Measurements from ENCODE around the gene ZNF518A. TPM values are rescaled to one million over a fixed set of nuclear protein-coding genes. Genes with fewer than 3 reads are reported as not detected.

Gene ZNF518A
- total and polyA plus RNA-seq, 2 donors (not counting 3 experiments of a cell fraction or from before 2014, with no cell fraction given): 2.9 to 12.1 TPM

DNA sequence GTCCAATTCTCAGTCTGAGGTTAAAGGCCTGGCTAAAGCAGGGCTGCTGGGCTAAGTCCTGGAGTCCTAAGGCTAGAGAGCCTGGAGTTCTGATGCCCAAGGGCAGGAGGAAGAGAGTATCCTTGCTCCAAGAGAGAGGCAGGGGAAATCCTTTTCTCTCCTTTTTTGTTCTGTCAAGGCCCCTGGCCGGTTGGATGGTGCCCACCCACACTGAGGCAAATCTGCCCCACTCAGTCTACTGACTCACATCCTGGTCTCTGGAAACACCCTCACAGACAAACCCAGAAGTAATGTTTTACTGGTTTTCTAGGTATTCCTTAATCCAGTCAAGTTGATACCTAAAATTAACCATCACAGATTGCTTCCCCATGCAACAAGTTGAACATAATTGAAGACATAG lies 23.0 kb downstream of the ZNF518A start:
- Histone ChIP-seq H3K4me3 (replicated peaks in 1 of 3; ENCODE audit: insufficient read depth in 1 of 3, low read depth in 1 of 3, low read length in 3 of 3) (no peak overlapping the region), H2AFZ (ENCODE audit: low read depth, low read length) (no peak overlapping the region), H3K4me2 (ENCODE audit: insufficient read depth, low read length) (no peak overlapping the region), H3K79me2 (ENCODE audit: control insufficient read depth, insufficient read depth, low read length) (no peaks in the 10 kb centered on the region), H3K27ac (ENCODE audit: insufficient read depth, low read depth, low read length) (no peak overlapping the region), H3K9ac (replicated peaks; ENCODE audit: extremely low read depth, insufficient read depth, low read length) (no peak overlapping the region), H3K9me3 (replicated peaks; ENCODE audit: control insufficient read depth, insufficient read depth, low read length) (no peaks in the 10 kb centered on the region), H3K9me1 (replicated peaks; ENCODE audit: control insufficient read depth, extremely low read depth, insufficient read depth, low read length) (no peaks in the 10 kb centered on the region), H3K4me1 (ENCODE audit: control insufficient read depth, extremely low read depth, insufficient read depth, low read length) (no peaks in the 10 kb centered on the region), H3K27me3 (ENCODE audit: control insufficient read depth in 2 of 2, insufficient read depth in 2 of 2, low read length in 2 of 2) (no peaks in the 10 kb centered on the region), H3K36me3 (ENCODE audit: control insufficient read depth in 2 of 2, extremely low read depth in 1 of 2, insufficient read depth in 2 of 2, low read length in 2 of 2) (peaks cover 4 to 9% of the 10 kb centered on the region in 2 experiments), H4K20me1 (replicated peaks; ENCODE audit: control insufficient read depth, extremely low read depth, insufficient read depth, low read length) (no peaks in the 10 kb centered on the region)
- no peak for TF ChIP-seq GATA2 (IDR thresholded peaks at IDR 0.05; ENCODE audit: insufficient read depth, insufficient read length, low read depth, low read length)
- TF ChIP-seq JUN (IDR thresholded peaks at IDR 0.05; ENCODE audit: borderline replicate concordance, insufficient read depth, insufficient read length, low read depth): no peak
- no peak for TF ChIP-seq CTCF (IDR thresholded peaks at IDR 0.05; ENCODE audit: extremely low read depth in 1 of 2, insufficient read depth in 1 of 2, low read depth in 1 of 2, low read length in 2 of 2)
- TF ChIP-seq POLR2AphosphoS5 (IDR thresholded peaks at IDR 0.05; ENCODE audit: insufficient read depth, low read depth, low read length): no peak
- TF ChIP-seq EZH2 (IDR thresholded peaks at IDR 0.05; ENCODE audit: borderline replicate concordance, low read depth, low read length, severe bottlenecking): no peak
- no peak for TF ChIP-seq POLR2A (IDR thresholded peaks at IDR 0.05; ENCODE audit: low read depth, low read length)
- no peak for TF ChIP-seq MYC (IDR thresholded peaks at IDR 0.05; ENCODE audit: low read depth, low read length)
- TF ChIP-seq MAX (IDR thresholded peaks at IDR 0.05; ENCODE audit: insufficient read depth, insufficient read length): no peak
- TF ChIP-seq FOS (IDR thresholded peaks at IDR 0.05; ENCODE audit: borderline replicate concordance, insufficient read depth, low read length): no peak
- ChIA-PET CTCF (no interaction called here), POLR2A (no interaction called here)
- intact Hi-C loops (cut with micrococcal nuclease): no loop called here
- DNase-seq (ENCODE audit: low read depth, low spot score) (no peak), FAIRE-seq (no peak)
- BruUV-seq (replicated peaks): no TSS peak
- dilution Hi-C loops (cut with MboI; ENCODE audit: extremely low pct_ligation_motif_present, low sequenced_read_pairs): no loop called here

Data from endothelial cell of umbilical vein (primary cell).